PFSK-1 (cell line): Measurements from ENCODE around the gene GMEB2.

Experiments
- POLR2AphosphoS5 ChIP-seq: IDR thresholded peaks from 2 replicates; pipeline ENCODE4 v1.6.1; 2012; ENCODE audit warnings: low read depth, mild to moderate bottlenecking, control low read depth, low read length, moderate library complexity
- REST ChIP-seq, 2 experiments: IDR thresholded peaks; 2 replicates each; pipeline versions ENCODE4 v1.6.1 to v1.8.0; 2011 to 2012; ENCODE audit warnings: low read depth in 2 of 2, low read length in 2 of 2, control low read depth in 1 of 2, inconsistent platforms in 1 of 2, mild to moderate bottlenecking in 1 of 2, moderate library complexity in 1 of 2; ENCODE audit not compliant: insufficient read depth in 1 of 2
- SIN3A ChIP-seq: IDR thresholded peaks from 2 replicates; pipeline ENCODE4 v1.6.1; 2012; ENCODE audit warnings: mild to moderate bottlenecking, low read length, moderate library complexity, borderline replicate concordance; ENCODE audit not compliant: insufficient read depth

DNA sequence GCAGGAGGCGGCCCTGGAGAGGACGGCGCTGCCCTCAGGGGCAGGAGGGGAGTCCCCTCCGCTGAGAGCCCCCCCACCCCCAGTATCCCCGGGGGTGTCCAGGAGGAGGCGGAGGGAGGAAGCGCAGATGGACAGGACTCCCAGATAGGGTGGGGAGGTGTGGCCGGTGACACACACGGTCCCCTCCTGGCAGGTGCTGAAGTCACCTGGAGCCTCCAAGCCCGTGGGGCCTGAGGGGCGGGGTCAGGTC lies 25.0 kb upstream of the GMEB2 start:
- TF ChIP-seq POLR2AphosphoS5, result no peak
- TF ChIP-seq SIN3A, result no peak
- no peak for TF ChIP-seq REST (IDR thresholded peaks at IDR 0.05; ENCODE audit: insufficient read depth in 1 of 2, low read depth in 2 of 2, low read length in 2 of 2)
